DOHH2 (cell line): ENCODE results near the gene CNOT4.

ENCODE experiments used
- CTCF ChIP-seq: fragments of 200-600 bp; sonication (generic); IDR thresholded peaks from one replicate; pipeline ENCODE4 v1.5.1; 2014; ENCODE audit warnings: antibody characterized with exemption, mild to moderate bottlenecking, low read depth, low read length; ENCODE audit not compliant: poor library complexity, severe bottlenecking
- EZH2phosphoT487 ChIP-seq: fragments of 200-600 bp; sonication (generic); IDR thresholded peaks from 2 replicates; pipeline ENCODE4 v1.6.1; 2017; ENCODE audit warnings: borderline replicate concordance, mild to moderate bottlenecking, antibody characterized with exemption, low read length, moderate library complexity, mixed read lengths

- TF ChIP-seq CTCF (no peak), EZH2phosphoT487 (no peak)
Observed at GRCh38 chr7:135552148-135552547, 42.2 kb upstream of the CNOT4 start.
